Activated T-cell treated with anti-CD3 and anti-CD28 coated beads, Interleukin-2, amount 50 U/mL, for 72 hours (primary cell): ENCODE measurements around the gene THSD4. TPM values are rescaled to one million over a fixed set of nuclear protein-coding genes. Genes with fewer than 3 reads are reported as not detected.

Experiments
- ATAC-seq, 2 donors: fragments of 150-1000 bp; cut with Tn5 transposase; replicated peaks in 1 of 2; 2 replicates each; pipeline ENCODE4 v1.10.0; 2021; ENCODE audit warnings: moderate library complexity in 2 of 2, mild to moderate bottlenecking in 1 of 2
- DNase-seq, 2 donors: peaks; one replicate each; pipeline ENCODE4 v3.0.0; 2021 to 2022; ENCODE audit warnings: mixed read lengths in 1 of 2
- H3K27ac Mint-ChIP-seq: one replicate; pipeline ENCODE4 v1.8.0; 2022; ENCODE audit warnings: mild to moderate bottlenecking, moderate library complexity, mixed read lengths
- H3K27me3 Mint-ChIP-seq: one replicate; pipeline ENCODE4 v1.8.0; 2022; ENCODE audit warnings: low read depth, mixed read lengths
- H3K36me3 Mint-ChIP-seq, 2 donors: one replicate each; pipeline ENCODE4 v1.8.0; 2022; ENCODE audit warnings: mixed read lengths in 2 of 2, mild to moderate bottlenecking in 1 of 2; ENCODE audit not compliant: insufficient read depth in 2 of 2
- H3K4me1 Mint-ChIP-seq: one replicate; pipeline ENCODE4 v1.8.0; 2022; ENCODE audit warnings: low read depth, mixed read lengths
- H3K4me3 Mint-ChIP-seq, 2 donors: one replicate each; pipeline ENCODE4 v1.8.0; 2022; ENCODE audit warnings: mild to moderate bottlenecking in 2 of 2, mixed read lengths in 2 of 2, moderate library complexity in 2 of 2
- H3K9me3 Mint-ChIP-seq, 2 donors: one replicate each; pipeline ENCODE4 v1.8.0; 2022; ENCODE audit warnings: mixed read lengths in 2 of 2
- total RNA-seq, 2 donors: library from RNA; stranded (reverse); gene quantifications; one replicate each; pipeline ENCODE4 v1.2.3, GENCODE V29; 2022

THSD4 gene
- total RNA-seq, 2 donors from 2014 or later = not detected

DNA sequence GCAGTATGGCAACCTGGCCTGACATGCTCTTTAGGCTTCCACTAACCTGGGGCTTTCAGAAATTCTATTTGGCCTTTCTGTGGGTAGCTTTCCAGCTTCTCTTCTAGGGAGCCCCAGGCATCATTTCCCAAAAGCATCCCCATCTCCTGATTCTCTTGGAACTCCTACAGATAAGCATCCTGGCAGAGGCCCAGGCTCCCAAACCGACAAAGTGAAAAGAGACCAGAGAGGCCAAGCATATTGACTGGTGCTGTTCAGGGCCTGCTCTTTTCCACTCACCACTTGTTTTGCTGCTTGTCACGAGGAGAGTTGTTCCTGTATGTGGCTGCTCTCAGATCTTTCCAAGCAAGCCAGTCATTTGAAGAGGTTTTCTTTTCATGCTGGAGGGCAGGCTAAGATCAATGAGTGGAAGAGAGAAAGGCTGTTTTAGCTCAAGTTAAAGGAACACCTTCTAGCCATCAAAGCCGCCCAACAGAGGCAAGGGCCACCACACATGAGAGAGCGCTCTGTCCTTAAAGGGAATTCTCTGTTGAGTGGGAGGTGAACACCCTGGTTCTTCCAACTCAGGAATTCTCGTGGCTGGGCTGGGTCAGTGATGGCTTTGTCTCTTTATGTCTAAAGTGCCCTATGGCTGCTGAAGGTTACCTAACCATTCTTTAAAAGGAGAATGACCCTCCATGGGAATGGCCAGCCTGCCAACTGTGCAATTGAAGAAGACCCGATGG, 664.0 kb downstream of the THSD4 start:
- no peak overlapping the region for H3K27ac Mint-ChIP-seq
- H3K4me3 Mint-ChIP-seq = no peak overlapping the region
- H3K27me3 Mint-ChIP-seq = peaks cover 22% of the 10 kb centered on the region
- H3K4me1 Mint-ChIP-seq = peaks cover 17% of the 10 kb centered on the region
- H3K36me3 Mint-ChIP-seq = no peaks in the 10 kb centered on the region
- no peaks in the 10 kb centered on the region for H3K9me3 Mint-ChIP-seq
- ATAC-seq = no peak
- DNase-seq = no peak

DNA sequence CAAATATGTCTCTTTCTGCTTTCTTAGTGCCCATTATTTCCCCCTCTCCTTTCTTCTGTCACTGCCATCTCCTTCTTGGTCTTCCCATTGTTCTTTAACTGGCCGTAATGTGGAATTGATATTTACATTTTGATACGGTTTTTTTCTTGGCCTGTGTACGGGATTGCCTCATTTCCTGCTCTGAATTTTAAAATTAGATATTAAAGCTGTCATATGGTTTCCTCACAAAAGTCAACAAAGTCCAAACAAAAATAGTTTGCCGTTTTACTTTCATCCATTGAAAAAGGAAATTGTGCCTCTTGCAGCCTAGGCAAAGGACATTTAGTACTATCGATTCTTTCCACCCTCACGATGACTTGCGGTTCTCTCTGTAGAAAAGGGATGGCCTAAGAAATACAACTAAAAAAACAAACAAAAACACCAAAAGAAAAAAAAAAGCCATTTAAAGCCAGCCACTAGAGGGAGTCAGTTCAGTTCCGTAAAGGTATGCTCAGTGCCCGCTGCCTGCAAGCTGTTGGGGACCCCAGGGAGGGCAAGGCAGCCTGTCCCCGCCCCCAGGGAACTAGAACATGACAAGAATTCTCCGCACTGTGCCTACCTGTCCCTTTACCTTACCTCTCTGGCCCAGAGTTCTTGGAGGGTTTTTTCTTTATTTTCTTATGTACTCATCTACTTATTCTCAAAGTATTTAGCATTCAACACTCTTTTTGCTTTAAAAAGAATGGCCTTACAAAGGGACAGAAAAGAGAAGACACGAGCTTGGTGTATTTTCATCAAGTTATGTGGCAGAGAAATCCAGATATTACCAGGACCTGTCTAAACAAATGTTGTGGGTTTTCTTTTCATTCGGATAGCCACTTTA, 665.1 kb downstream of the THSD4 start:
- Mint-ChIP-seq H3K4me1 (peaks cover 17% of the 10 kb centered on the region), H3K4me3 (peak overlapping the region in 1 of 2 donors; percentile 40), H3K27ac (peak overlapping the region; percentile 92), H3K27me3 (peaks cover 32% of the 10 kb centered on the region), H3K9me3 (no peaks in the 10 kb centered on the region), H3K36me3 (no peaks in the 10 kb centered on the region)
- ATAC-seq (peak; percentile 57 to 64), DNase-seq (peak; percentile 19 to 26)

DNA sequence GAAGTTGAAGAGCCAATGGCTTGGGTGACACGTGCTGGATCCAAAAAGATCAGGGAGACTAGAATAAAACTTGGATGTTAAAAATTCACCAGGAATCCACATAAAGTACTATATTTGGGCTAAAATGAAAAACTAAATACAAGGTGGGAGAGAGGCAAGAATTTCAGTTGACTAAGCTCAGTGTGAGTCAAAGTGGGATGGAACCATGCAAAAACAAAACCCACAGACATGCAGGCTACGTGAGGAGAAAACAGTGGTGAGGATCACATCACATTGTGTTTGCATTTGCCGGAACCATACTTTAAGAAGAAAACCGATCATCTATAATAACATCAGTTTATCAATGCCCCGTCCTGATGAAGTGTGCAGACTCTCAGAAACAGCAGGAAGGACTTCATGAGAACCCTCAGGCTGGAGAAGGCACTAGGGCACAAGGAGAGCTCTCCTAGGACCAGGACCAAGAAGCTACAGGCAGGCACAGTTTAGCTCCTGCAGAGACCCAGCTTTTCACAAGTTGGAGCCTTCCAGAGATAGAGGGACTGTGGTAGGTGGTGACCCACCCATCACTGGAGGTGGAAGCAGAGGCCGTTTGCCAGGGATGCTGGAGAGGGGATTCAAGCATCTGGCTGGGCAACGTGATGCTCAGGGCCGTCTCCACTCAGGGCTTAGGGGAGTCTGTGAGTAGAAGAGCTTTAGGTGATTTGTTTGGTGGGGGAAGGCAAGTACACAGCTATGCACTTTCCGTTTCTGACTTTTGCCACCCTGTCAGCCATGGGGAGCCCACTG, 666.1 kb downstream of the THSD4 start:
- peak; percentile 71 to 89 for ATAC-seq
- H3K9me3 Mint-ChIP-seq = no peaks in the 10 kb centered on the region

GRCh38 chr15:71781965-71782265, 666.6 kb downstream of the THSD4 start:
- peak overlapping the region in 1 of 2 donors; percentile 68 for H3K4me3 Mint-ChIP-seq
- DNase-seq (no peak), ATAC-seq (no peak)
- H3K9me3 Mint-ChIP-seq = no peaks in the 10 kb centered on the region
- H3K27me3 Mint-ChIP-seq = peaks cover 40% of the 10 kb centered on the region
- H3K27ac Mint-ChIP-seq = no peak overlapping the region
- no peaks in the 10 kb centered on the region for H3K36me3 Mint-ChIP-seq
- peaks cover 17% of the 10 kb centered on the region for H3K4me1 Mint-ChIP-seq

More for the DNA sequence above, 666.1 kb downstream of the THSD4 start:
- DNase-seq = peak; percentile 7 to 46
- peaks cover 40% of the 10 kb centered on the region for H3K27me3 Mint-ChIP-seq
- peak overlapping the region in 1 of 2 donors; percentile 68 for H3K4me3 Mint-ChIP-seq
- H3K4me1 Mint-ChIP-seq = peaks cover 17% of the 10 kb centered on the region
- no peaks in the 10 kb centered on the region for H3K36me3 Mint-ChIP-seq
- peak overlapping the region; percentile 35 for H3K27ac Mint-ChIP-seq

- ATAC-seq (no peak), DNase-seq (no peak)
- no peak overlapping the region for H3K27ac Mint-ChIP-seq
- no peak overlapping the region for H3K4me3 Mint-ChIP-seq
- peaks cover 17% of the 10 kb centered on the region for H3K4me1 Mint-ChIP-seq
- H3K36me3 Mint-ChIP-seq = no peaks in the 10 kb centered on the region
- H3K27me3 Mint-ChIP-seq = peaks cover 40% of the 10 kb centered on the region
- H3K9me3 Mint-ChIP-seq = no peaks in the 10 kb centered on the region
These were observed 667.3 kb downstream of the THSD4 start for GRCh38 chr15:71782422-71783165.

DNA sequence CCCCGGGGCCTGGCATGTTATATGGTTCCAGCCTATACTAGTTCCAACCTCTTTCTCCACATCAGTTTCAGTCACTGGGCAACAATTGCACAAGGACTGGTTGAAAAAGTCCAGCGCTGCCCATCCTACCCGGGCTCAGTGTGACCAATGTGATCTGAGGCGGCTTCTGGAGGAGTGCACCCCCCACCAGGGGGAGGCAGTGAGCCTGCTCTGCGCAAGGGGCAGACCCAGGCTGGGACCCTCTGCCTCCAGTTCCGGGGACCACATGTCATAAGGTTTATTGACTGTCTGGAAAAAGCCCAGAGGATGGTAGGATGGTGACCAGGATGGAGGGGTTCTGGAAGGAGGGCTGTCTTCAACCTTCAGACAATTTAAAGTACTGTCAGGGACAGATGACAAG, 669.4 kb downstream of the THSD4 start:
- Mint-ChIP-seq H3K4me3 (no peak overlapping the region), H3K27ac (no peak overlapping the region), H3K36me3 (no peaks in the 10 kb centered on the region), H3K4me1 (peaks cover 17% of the 10 kb centered on the region), H3K9me3 (no peaks in the 10 kb centered on the region), H3K27me3 (peaks cover 40% of the 10 kb centered on the region)
- ATAC-seq (no peak), DNase-seq (peak; percentile 15 to 18)

DNA sequence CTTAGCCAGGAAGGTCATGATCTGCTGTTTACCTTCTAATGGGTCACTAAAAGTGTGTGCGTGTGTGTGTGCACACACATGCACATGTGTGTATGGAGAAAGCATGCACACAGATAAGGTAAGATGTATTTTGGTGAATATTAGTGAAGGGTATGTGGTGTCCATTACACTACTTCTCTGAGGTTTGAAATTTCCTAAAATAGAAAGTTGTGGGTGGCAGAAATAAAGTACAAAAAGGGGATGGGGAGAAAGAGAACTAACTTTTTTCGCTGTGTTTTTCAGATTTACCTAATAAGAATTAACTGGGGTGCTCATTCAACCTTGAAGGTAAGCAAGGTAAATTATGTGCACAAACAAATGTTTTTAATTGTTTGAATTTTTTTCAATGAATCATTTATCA, 670.7 kb downstream of the THSD4 start:
- Mint-ChIP-seq H3K36me3 (no peaks in the 10 kb centered on the region), H3K9me3 (no peaks in the 10 kb centered on the region), H3K27ac (no peak overlapping the region), H3K27me3 (peaks cover 29% of the 10 kb centered on the region), H3K4me1 (peaks cover 6% of the 10 kb centered on the region), H3K4me3 (no peak overlapping the region)
- DNase-seq (no peak), ATAC-seq (no peak)

- no peaks in the 10 kb centered on the region for H3K4me1 Mint-ChIP-seq
- ATAC-seq (no peak), DNase-seq (no peak)
- H3K9me3 Mint-ChIP-seq = no peaks in the 10 kb centered on the region
- no peaks in the 10 kb centered on the region for H3K36me3 Mint-ChIP-seq
- peaks cover 23% of the 10 kb centered on the region for H3K27me3 Mint-ChIP-seq
- no peak overlapping the region for H3K27ac Mint-ChIP-seq
- H3K4me3 Mint-ChIP-seq = no peak overlapping the region
These were observed 671.4 kb downstream of the THSD4 start for GRCh38 chr15:71786673-71787072.

DNA sequence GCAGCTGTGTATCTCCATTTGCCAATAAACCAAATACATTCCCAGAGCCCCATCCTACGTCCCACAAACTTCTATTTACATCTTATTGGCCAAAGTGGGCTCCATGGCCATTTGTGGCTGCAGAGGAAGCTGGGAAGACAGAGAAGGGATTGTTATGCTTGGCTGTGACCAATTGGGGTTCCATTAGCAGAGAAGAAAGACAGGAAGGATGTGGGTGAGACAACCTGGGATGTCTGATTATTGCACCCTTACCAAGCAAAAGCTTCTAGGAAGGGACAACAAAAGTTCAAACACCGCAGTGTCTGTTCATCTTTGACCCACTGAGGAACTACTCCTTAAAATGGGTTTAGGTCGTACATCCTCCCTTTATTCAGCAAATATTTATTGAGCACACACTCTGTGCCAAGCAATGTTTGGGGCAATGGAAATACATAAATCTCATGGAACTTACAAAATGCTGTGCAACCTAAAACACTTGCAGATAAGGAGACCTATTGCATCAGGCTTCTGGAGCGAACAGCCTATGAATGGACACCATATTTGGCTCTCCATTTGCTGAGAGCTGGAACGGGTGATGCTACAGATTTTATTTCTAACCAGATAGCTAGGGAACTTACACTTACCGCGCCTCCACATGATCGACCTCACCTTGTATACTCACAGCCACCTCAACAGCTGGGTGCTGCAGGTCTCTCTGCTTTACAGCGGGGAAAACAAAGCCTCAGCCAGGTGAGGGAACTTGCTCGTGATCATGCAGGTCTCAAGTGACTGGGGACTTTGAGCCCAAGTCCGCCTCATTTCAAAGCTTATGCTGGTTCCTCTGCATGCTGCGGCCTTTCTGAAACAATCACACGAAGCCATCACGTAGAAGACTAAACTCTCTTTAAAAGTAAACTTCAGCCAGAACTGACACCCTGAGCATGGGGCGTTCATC, 673.6 kb downstream of the THSD4 start:
- DNase-seq (no peak), ATAC-seq (no peak)
- H3K4me1 Mint-ChIP-seq = no peaks in the 10 kb centered on the region
- no peak overlapping the region for H3K4me3 Mint-ChIP-seq
- H3K27me3 Mint-ChIP-seq = peaks cover 24% of the 10 kb centered on the region
- H3K36me3 Mint-ChIP-seq = no peaks in the 10 kb centered on the region
- H3K27ac Mint-ChIP-seq = no peak overlapping the region
- H3K9me3 Mint-ChIP-seq = no peaks in the 10 kb centered on the region

DNA sequence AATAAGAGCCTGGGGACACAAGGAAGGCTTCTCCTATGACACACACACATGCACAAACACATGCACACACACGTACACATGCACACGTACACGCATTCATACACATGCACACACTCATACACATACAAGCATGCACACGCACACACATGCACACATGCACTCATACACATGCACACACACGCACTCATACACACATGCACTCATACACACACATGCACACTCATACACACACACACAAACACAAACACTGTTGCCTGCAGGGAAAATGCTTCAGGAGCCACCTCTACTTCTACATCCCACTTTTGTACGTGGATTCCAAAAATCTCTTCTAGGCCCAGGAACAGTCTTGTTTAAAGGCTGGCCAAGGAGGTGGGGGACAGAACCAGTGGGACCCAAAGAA, 674.3 kb downstream of the THSD4 start:
- Mint-ChIP-seq H3K4me1 (no peaks in the 10 kb centered on the region), H3K9me3 (no peaks in the 10 kb centered on the region), H3K4me3 (no peak overlapping the region), H3K27ac (no peak overlapping the region), H3K36me3 (no peaks in the 10 kb centered on the region), H3K27me3 (peaks cover 21% of the 10 kb centered on the region)
- ATAC-seq = no peak
- no peak for DNase-seq

DNA sequence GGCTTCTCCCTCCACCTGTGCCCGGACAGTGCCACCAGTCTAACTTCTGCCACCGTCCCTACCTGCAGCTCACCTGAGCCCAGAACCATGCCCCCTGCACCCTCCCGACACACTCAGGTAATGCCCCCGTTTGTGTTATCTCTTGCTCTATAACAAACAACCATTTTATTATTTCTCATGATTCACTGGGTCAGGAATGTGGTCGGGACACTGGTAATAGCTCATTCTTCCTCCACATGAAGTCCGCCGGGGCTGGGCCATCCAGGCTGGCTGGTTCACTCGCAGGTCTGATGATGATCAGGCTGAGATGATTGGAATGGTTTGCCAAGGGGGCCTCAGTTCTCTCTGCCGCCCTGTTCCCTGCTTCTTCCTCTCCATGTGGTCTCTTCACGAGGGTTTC, 674.8 kb downstream of the THSD4 start:
- no peak overlapping the region for H3K27ac Mint-ChIP-seq
- no peak overlapping the region for H3K4me3 Mint-ChIP-seq
- DNase-seq (no peak), ATAC-seq (no peak)
- no peaks in the 10 kb centered on the region for H3K4me1 Mint-ChIP-seq
- no peaks in the 10 kb centered on the region for H3K36me3 Mint-ChIP-seq
- peaks cover 17% of the 10 kb centered on the region for H3K27me3 Mint-ChIP-seq
- no peaks in the 10 kb centered on the region for H3K9me3 Mint-ChIP-seq

DNA sequence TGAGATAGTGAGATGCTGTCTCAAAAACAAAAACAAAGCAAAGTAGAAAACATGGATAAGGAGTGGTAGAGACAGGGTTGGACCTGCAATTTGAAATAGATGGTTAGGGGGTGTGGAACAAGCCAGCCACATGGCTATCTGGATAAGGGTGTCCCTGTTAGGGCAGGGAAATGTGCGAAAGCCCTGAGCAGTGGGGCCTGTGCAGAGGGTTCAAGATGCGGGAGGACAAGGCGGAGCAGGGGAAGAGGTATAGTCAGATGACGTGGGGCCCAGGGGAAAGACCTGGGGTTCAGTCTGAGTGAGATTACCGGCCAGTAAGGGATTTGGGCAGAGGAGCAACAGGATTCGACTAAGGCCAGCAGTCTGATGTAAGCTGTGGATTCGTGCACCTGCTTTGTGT, 676.7 kb downstream of the THSD4 start:
- Mint-ChIP-seq H3K4me3 (no peak overlapping the region), H3K4me1 (no peaks in the 10 kb centered on the region), H3K9me3 (no peaks in the 10 kb centered on the region), H3K27me3 (peaks cover 6% of the 10 kb centered on the region), H3K36me3 (no peaks in the 10 kb centered on the region), H3K27ac (no peak overlapping the region)
- ATAC-seq = no peak
- no peak for DNase-seq
